ENCODE data around the gene TBC1D9.

DNA sequence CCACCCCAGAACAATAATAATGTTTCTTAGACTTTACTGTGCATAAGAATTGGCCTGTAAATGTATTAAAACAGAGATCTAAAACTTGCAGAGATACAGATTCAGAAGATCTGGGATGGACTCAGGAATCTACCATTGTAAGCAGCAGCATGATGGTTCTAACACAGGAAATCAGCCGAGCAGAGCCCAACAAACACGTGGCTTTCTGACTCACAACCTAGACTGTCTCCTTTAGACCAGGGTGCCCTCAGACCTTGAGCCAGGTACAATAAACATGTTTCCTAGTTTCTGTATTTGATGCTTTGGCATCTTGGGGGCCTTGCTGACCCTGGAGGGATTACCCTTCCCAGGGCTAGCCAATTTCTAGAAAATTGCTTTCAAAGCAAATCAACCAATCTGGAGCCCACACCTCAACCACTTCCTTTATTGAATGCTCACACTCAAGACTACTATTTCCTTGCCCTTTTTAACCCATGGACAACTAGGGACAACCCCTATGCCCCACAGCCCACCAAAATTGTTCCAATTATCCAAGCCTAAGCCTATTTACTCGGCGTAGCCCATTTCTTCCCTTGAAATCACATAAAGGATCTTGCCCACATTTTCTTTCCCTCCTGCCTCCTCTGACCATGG lies 80.5 kb downstream of the TBC1D9 start:
- TF ChIP-seq POLR2A (IDR thresholded peaks at IDR 0.05; ENCODE audit: low read depth, low read length) (no peak), POLR2AphosphoS5 (IDR thresholded peaks at IDR 0.05; ENCODE audit: low read depth, low read length) (no peak)

All from GM12891 (cell line).